Measurements from ENCODE around the gene KLF13. TPM values are rescaled to one million over a fixed set of nuclear protein-coding genes. Genes with fewer than 3 reads are reported as not detected.

The KLF13 gene
- total RNA-seq, 1 donor from 2014 or later: 31.0 TPM

- H3K27ac Mint-ChIP-seq (ENCODE audit: unreplicated experiment): no peak overlapping the region
- no peak overlapping the region for H2AFZ ChIP-seq (ENCODE audit: low read depth, low read length)
- H4K20me1 ChIP-seq (ENCODE audit: insufficient read depth, low read length): peaks cover 6% of the 10 kb centered on the region
- no peak overlapping the region for H3K4me3 ChIP-seq (ENCODE audit: insufficient read depth, low read depth, low read length)
- TF ChIP-seq EZH2 (IDR thresholded peaks at IDR 0.05; ENCODE audit: insufficient read depth, low read length): no peak
- no peak for TF ChIP-seq CTCF (IDR thresholded peaks at IDR 0.05; ENCODE audit: insufficient read depth, low read depth, low read length)
- H3K36me3 Mint-ChIP-seq (ENCODE audit: low read depth, unreplicated experiment): peaks cover 22% of the 10 kb centered on the region
- H3K27me3 ChIP-seq (ENCODE audit: insufficient read depth, low read length): no peaks in the 10 kb centered on the region
- FAIRE-seq (no peak), DNase-seq (ENCODE audit: low read depth) (no peak)
- no peak overlapping the region for H3K9ac ChIP-seq (ENCODE audit: low read length)
- H3K27ac ChIP-seq (ENCODE audit: low read depth, low read length): no peak overlapping the region
- H3K9me3 Mint-ChIP-seq (ENCODE audit: unreplicated experiment): peaks cover 8% of the 10 kb centered on the region
- H3K4me3 Mint-ChIP-seq (ENCODE audit: unreplicated experiment): no peak overlapping the region
- H3K79me2 ChIP-seq (ENCODE audit: insufficient read depth, low read length): no peaks in the 10 kb centered on the region
- peaks cover 5% of the 10 kb centered on the region for H3K27me3 Mint-ChIP-seq (ENCODE audit: low read depth, unreplicated experiment)
- no peak overlapping the region for H3K4me2 ChIP-seq (ENCODE audit: low read length)
- peaks cover 5% of the 10 kb centered on the region for H3K4me1 Mint-ChIP-seq (ENCODE audit: low read depth, unreplicated experiment)
- peaks cover 8% of the 10 kb centered on the region for H3K4me1 ChIP-seq (ENCODE audit: insufficient read depth, low read length)
- H3K9me3 ChIP-seq (ENCODE audit: insufficient read depth, low read depth, low read length): no peaks in the 10 kb centered on the region
- no peaks in the 10 kb centered on the region for H3K36me3 ChIP-seq (ENCODE audit: insufficient read depth, low read length)
These were observed 59.1 kb downstream of the KLF13 start for GRCh38 chr15:31385736-31386135.

GRCh38 chr15:31387092-31387478, 60.5 kb downstream of the KLF13 start:
- Histone ChIP-seq H3K4me3 (ENCODE audit: insufficient read depth, low read depth, low read length) (no peak overlapping the region), H3K79me2 (ENCODE audit: insufficient read depth, low read length) (no peaks in the 10 kb centered on the region), H2AFZ (ENCODE audit: low read depth, low read length) (no peak overlapping the region), H3K9me3 (ENCODE audit: insufficient read depth, low read depth, low read length) (no peaks in the 10 kb centered on the region), H3K27ac (ENCODE audit: low read depth, low read length) (no peak overlapping the region), H3K4me2 (ENCODE audit: low read length) (peak overlapping the region; percentile 58), H3K36me3 (ENCODE audit: insufficient read depth, low read length) (no peaks in the 10 kb centered on the region), H3K9ac (ENCODE audit: low read length) (no peak overlapping the region), H3K27me3 (ENCODE audit: insufficient read depth, low read length) (no peaks in the 10 kb centered on the region), H4K20me1 (ENCODE audit: insufficient read depth, low read length) (peaks cover 6% of the 10 kb centered on the region), H3K4me1 (ENCODE audit: insufficient read depth, low read length) (peaks cover 10% of the 10 kb centered on the region)
- H3K27me3 Mint-ChIP-seq (ENCODE audit: low read depth, unreplicated experiment): peaks cover 5% of the 10 kb centered on the region
- H3K36me3 Mint-ChIP-seq (ENCODE audit: low read depth, unreplicated experiment): peaks cover 13% of the 10 kb centered on the region
- peaks cover 4% of the 10 kb centered on the region for H3K9me3 Mint-ChIP-seq (ENCODE audit: unreplicated experiment)
- TF ChIP-seq EZH2 (IDR thresholded peaks at IDR 0.05; ENCODE audit: insufficient read depth, low read length) (no peak), CTCF (IDR thresholded peaks at IDR 0.05; ENCODE audit: insufficient read depth, low read depth, low read length) (no peak)
- FAIRE-seq (no peak), DNase-seq (ENCODE audit: low read depth) (no peak)
- H3K27ac Mint-ChIP-seq (ENCODE audit: unreplicated experiment): no peak overlapping the region
- no peak overlapping the region for H3K4me3 Mint-ChIP-seq (ENCODE audit: unreplicated experiment)
- H3K4me1 Mint-ChIP-seq (ENCODE audit: low read depth, unreplicated experiment): peaks cover 6% of the 10 kb centered on the region

- Histone ChIP-seq H3K36me3 (ENCODE audit: insufficient read depth, low read length) (no peaks in the 10 kb centered on the region), H3K9me3 (ENCODE audit: insufficient read depth, low read depth, low read length) (no peaks in the 10 kb centered on the region), H3K79me2 (ENCODE audit: insufficient read depth, low read length) (no peaks in the 10 kb centered on the region), H3K4me3 (ENCODE audit: insufficient read depth, low read depth, low read length) (no peak overlapping the region), H3K9ac (ENCODE audit: low read length) (no peak overlapping the region), H4K20me1 (ENCODE audit: insufficient read depth, low read length) (peaks cover 6% of the 10 kb centered on the region), H3K4me2 (ENCODE audit: low read length) (peak overlapping the region; percentile 58), H2AFZ (ENCODE audit: low read depth, low read length) (no peak overlapping the region), H3K4me1 (ENCODE audit: insufficient read depth, low read length) (peaks cover 14% of the 10 kb centered on the region), H3K27ac (ENCODE audit: low read depth, low read length) (no peak overlapping the region), H3K27me3 (ENCODE audit: insufficient read depth, low read length) (no peaks in the 10 kb centered on the region)
- peaks cover 6% of the 10 kb centered on the region for H3K4me1 Mint-ChIP-seq (ENCODE audit: low read depth, unreplicated experiment)
- no peak for FAIRE-seq
- no peak overlapping the region for H3K27ac Mint-ChIP-seq (ENCODE audit: unreplicated experiment)
- H3K9me3 Mint-ChIP-seq (ENCODE audit: unreplicated experiment): peaks cover 4% of the 10 kb centered on the region
- peak; percentile 35 for DNase-seq (ENCODE audit: low read depth)
- H3K4me3 Mint-ChIP-seq (ENCODE audit: unreplicated experiment): no peak overlapping the region
- no peak for TF ChIP-seq EZH2 (IDR thresholded peaks at IDR 0.05; ENCODE audit: insufficient read depth, low read length)
- TF ChIP-seq CTCF (IDR thresholded peaks at IDR 0.05; ENCODE audit: insufficient read depth, low read depth, low read length): no peak
- H3K36me3 Mint-ChIP-seq (ENCODE audit: low read depth, unreplicated experiment): peaks cover 13% of the 10 kb centered on the region
- peaks cover 5% of the 10 kb centered on the region for H3K27me3 Mint-ChIP-seq (ENCODE audit: low read depth, unreplicated experiment)
These were observed 61.0 kb downstream of the KLF13 start for GRCh38 chr15:31387479-31388118.

Measured in astrocyte (in vitro differentiated cells and primary cell).